ENCODE results near the gene PAX1. TPM values are rescaled to one million over a fixed set of nuclear protein-coding genes. Genes with fewer than 3 reads are reported as not detected.

PAX1 gene
- total RNA-seq, 1 experiment from 2014 or later, result not detected

DNA sequence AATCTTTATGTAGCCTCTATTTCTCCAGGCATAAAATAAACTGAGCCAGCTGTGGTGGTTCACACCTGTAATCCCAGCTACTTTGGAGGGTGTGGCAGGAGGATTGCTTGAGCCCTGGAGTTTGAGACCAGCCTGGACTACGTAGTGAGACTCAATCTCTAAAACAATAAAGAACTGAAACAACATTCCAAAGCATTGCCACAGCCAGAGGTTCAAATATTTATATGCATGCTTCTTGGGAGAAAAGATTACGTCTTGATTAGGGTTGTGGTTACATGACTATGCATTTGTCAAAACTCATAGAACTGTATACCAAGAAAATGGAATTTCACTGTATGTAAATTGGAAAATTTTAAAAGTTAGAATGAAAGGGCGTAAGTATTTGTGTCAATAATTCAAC lies 27.7 kb upstream of the PAX1 start:
- Histone ChIP-seq H4K20me1 (ENCODE audit: insufficient read depth, low read depth, low read length) (no peaks in the 10 kb centered on the region), H3K36me3 (ENCODE audit: insufficient read depth, low read length) (no peaks in the 10 kb centered on the region), H3K4me3 (ENCODE audit: low read length) (no peak overlapping the region), H3K4me2 (ENCODE audit: low read depth, low read length, poor library complexity, severe bottlenecking) (no peak overlapping the region), H3K9me3 (ENCODE audit: low read length) (no peaks in the 10 kb centered on the region), H3K27me3 (ENCODE audit: low read length) (no peaks in the 10 kb centered on the region), H3K79me2 (ENCODE audit: low read length) (no peaks in the 10 kb centered on the region), H2AFZ (ENCODE audit: low read length) (no peak overlapping the region), H3K4me1 (ENCODE audit: low read length) (peaks cover 2% of the 10 kb centered on the region; the same call in 1 of the 2 replicates), H3K27ac (ENCODE audit: low read length) (no peak overlapping the region), H3K9ac (ENCODE audit: low read length) (no peak overlapping the region), H3K9me2 (replicated peaks; ENCODE audit: insufficient read depth, low read length) (no peaks in the 10 kb centered on the region)
- no peak for DNase-seq

DNA sequence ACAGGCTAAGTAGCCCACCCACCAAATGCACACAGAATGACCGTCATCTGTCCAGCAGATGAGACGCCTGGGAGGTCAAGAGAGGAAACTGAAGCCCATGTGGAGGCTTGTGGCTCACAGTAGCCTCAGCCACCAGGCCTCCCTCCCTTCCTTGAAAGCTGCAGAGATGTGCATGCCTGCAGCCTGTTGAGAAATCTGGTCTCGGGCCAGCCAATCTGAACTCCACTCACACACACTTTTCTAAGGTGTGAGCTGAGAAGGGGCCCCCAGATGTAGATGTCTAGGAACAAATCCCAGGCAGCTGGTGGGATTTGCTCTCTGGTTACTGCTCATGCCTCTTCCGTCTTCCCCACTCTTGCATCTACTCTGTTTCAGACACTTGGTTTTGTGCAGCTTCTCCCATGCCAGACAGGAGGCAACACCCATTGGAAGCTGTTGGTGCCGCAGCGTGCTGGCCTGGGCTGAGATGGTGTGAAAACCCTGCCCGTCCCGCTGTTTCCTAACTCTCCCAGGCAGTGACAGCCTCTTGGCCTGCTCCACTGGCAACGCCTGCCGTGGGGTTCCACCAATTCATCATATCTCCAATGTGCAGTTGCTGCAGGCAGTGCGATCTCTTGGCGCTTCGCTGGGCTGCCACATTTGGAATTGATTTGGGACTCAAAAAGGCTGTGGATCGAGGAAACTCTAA lies 24.1 kb upstream of the PAX1 start:
- Histone ChIP-seq H3K9me3 (ENCODE audit: low read length) (no peaks in the 10 kb centered on the region), H3K9me2 (replicated peaks; ENCODE audit: insufficient read depth, low read length) (no peaks in the 10 kb centered on the region), H3K79me2 (ENCODE audit: low read length) (no peaks in the 10 kb centered on the region), H3K4me3 (ENCODE audit: low read length) (no peak overlapping the region), H4K20me1 (ENCODE audit: insufficient read depth, low read depth, low read length) (no peaks in the 10 kb centered on the region), H3K27me3 (ENCODE audit: low read length) (no peaks in the 10 kb centered on the region), H3K4me2 (ENCODE audit: low read depth, low read length, poor library complexity, severe bottlenecking) (no peak overlapping the region), H3K27ac (ENCODE audit: low read length) (no peak overlapping the region), H3K4me1 (ENCODE audit: low read length) (no peaks in the 10 kb centered on the region), H3K36me3 (ENCODE audit: insufficient read depth, low read length) (no peaks in the 10 kb centered on the region), H3K9ac (ENCODE audit: low read length) (no peak overlapping the region), H2AFZ (ENCODE audit: low read length) (no peak overlapping the region)
- DNase-seq, result no peak

DNA sequence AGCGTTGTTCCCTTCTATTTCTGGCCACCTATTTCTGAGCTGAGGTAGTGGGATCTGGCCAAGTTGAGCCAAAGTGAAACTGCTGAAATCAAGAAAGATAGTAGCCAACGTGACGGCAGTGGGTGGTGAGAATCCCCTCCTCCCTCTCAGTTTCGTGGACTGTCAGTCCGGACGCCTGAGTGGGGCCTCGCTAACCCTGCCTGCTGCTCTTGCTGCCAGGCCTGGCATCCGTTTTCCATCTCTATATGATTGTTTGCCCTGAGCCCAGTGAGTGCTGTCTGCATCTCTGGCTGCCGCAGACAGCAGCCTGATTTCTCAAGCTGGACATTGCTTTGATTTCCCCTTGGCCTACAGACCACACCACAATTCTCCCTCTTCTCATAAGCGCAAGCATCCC lies 23.5 kb upstream of the PAX1 start:
- no peak overlapping the region for H3K4me2 ChIP-seq (ENCODE audit: low read depth, low read length, poor library complexity, severe bottlenecking)
- DNase-seq, result no peak

DNA sequence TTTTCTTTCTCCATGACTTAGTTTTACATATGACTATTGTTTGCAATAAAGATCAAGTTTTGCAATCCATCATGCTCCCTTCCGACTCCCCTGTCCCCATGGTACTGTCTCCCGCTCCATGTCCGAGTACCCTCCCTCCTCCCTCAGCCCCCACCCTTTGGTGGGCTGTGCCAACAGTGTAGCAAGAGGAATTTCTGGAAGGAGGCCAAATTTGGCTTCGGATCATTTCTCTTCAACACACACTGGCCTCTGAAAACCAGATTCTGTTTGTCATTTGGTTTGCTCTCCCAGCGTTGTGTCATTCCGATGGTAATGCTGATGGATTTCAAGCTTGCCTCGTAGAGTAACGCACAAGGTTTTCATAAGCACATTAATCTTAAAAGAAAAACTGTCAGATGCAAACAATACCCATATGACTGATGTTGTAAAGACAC lies 22.9 kb upstream of the PAX1 start:
- no peak for DNase-seq
- H3K9me2 ChIP-seq (replicated peaks; ENCODE audit: insufficient read depth, low read length), result no peaks in the 10 kb centered on the region

More for the DNA sequence above, 23.5 kb upstream of the PAX1 start:
- H3K4me3 ChIP-seq (ENCODE audit: low read length), result no peak overlapping the region
- H3K79me2 ChIP-seq (ENCODE audit: low read length), result no peaks in the 10 kb centered on the region
- H3K9me2 ChIP-seq (replicated peaks; ENCODE audit: insufficient read depth, low read length), result no peaks in the 10 kb centered on the region
- H3K36me3 ChIP-seq (ENCODE audit: insufficient read depth, low read length), result no peaks in the 10 kb centered on the region
- no peak overlapping the region for H3K27ac ChIP-seq (ENCODE audit: low read length)
- H3K9me3 ChIP-seq (ENCODE audit: low read length), result no peaks in the 10 kb centered on the region
- no peak overlapping the region for H2AFZ ChIP-seq (ENCODE audit: low read length)
- H3K27me3 ChIP-seq (ENCODE audit: low read length), result no peaks in the 10 kb centered on the region
- H3K4me1 ChIP-seq (ENCODE audit: low read length), result no peaks in the 10 kb centered on the region
- H4K20me1 ChIP-seq (ENCODE audit: insufficient read depth, low read depth, low read length), result no peaks in the 10 kb centered on the region
- H3K9ac ChIP-seq (ENCODE audit: low read length), result no peak overlapping the region

DNA sequence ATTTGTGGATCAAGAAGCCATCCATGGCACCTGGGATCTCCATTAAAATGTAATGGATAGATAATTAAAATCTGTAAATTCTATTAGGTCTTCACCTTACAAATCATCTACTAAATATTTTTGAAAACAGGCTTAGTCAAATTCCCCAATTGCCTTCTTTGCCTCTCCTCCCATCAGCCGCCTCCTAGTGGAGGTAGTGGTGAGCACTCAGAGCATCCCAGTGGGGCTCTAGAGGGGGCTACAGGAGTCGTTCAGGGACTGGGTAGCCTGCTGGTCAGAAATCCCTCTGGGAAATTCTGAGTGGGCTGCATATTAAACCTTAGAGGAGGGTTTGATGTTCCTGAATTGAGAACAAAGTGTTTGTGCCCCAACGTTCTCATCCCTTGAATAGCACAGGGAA lies 20.8 kb upstream of the PAX1 start:
- no peak overlapping the region for H2AFZ ChIP-seq (ENCODE audit: low read length)
- H3K27me3 ChIP-seq (ENCODE audit: low read length), result no peaks in the 10 kb centered on the region
- no peak overlapping the region for H3K9ac ChIP-seq (ENCODE audit: low read length)
- H3K9me3 ChIP-seq (ENCODE audit: low read length), result no peaks in the 10 kb centered on the region
- H3K9me2 ChIP-seq (replicated peaks; ENCODE audit: insufficient read depth, low read length), result no peaks in the 10 kb centered on the region
- H3K36me3 ChIP-seq (ENCODE audit: insufficient read depth, low read length), result no peaks in the 10 kb centered on the region
- no peaks in the 10 kb centered on the region for H4K20me1 ChIP-seq (ENCODE audit: insufficient read depth, low read depth, low read length)
- no peak overlapping the region for H3K27ac ChIP-seq (ENCODE audit: low read length)
- H3K4me3 ChIP-seq (ENCODE audit: low read length), result no peak overlapping the region
- no peaks in the 10 kb centered on the region for H3K79me2 ChIP-seq (ENCODE audit: low read length)
- no peak overlapping the region for H3K4me2 ChIP-seq (ENCODE audit: low read depth, low read length, poor library complexity, severe bottlenecking)
- peak; percentile 56 for DNase-seq
- H3K4me1 ChIP-seq (ENCODE audit: low read length), result peaks cover 17% of the 10 kb centered on the region

More for the DNA sequence above, 22.9 kb upstream of the PAX1 start:
- no peaks in the 10 kb centered on the region for H3K36me3 ChIP-seq (ENCODE audit: insufficient read depth, low read length)
- H3K27me3 ChIP-seq (ENCODE audit: low read length), result no peaks in the 10 kb centered on the region
- H3K9me3 ChIP-seq (ENCODE audit: low read length), result no peaks in the 10 kb centered on the region
- H3K27ac ChIP-seq (ENCODE audit: low read length), result no peak overlapping the region
- no peaks in the 10 kb centered on the region for H3K4me1 ChIP-seq (ENCODE audit: low read length)
- no peaks in the 10 kb centered on the region for H4K20me1 ChIP-seq (ENCODE audit: insufficient read depth, low read depth, low read length)
- no peak overlapping the region for H2AFZ ChIP-seq (ENCODE audit: low read length)
- H3K4me3 ChIP-seq (ENCODE audit: low read length), result no peak overlapping the region
- H3K9ac ChIP-seq (ENCODE audit: low read length), result no peak overlapping the region
- no peaks in the 10 kb centered on the region for H3K79me2 ChIP-seq (ENCODE audit: low read length)
- no peak overlapping the region for H3K4me2 ChIP-seq (ENCODE audit: low read depth, low read length, poor library complexity, severe bottlenecking)

DNA sequence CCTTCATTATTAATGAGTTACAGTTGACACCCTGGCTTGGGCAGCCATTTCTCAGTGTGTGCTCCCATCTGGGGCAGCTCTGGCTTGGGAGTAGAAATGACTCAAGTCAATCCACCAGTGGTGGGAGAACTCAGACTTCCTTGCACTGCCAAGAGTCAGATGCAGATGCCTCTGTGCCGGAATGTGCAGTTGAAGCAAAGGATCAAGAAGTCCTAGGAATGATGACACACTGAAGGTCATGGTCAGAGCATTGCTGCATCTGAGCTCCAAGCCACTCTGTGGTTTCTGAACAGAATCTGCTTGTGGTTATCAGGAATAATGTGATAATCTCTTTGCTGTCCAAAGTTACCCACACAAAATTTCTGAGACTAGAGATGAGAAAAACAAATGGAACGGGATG lies 19.5 kb upstream of the PAX1 start:
- H4K20me1 ChIP-seq (ENCODE audit: insufficient read depth, low read depth, low read length), result no peaks in the 10 kb centered on the region
- H3K4me1 ChIP-seq (ENCODE audit: low read length), result peaks cover 26% of the 10 kb centered on the region
- no peaks in the 10 kb centered on the region for H3K27me3 ChIP-seq (ENCODE audit: low read length)
- H3K4me2 ChIP-seq (ENCODE audit: low read depth, low read length, poor library complexity, severe bottlenecking), result no peak overlapping the region
- H3K36me3 ChIP-seq (ENCODE audit: insufficient read depth, low read length), result no peaks in the 10 kb centered on the region
- no peak overlapping the region for H3K4me3 ChIP-seq (ENCODE audit: low read length)
- DNase-seq, result no peak
- no peaks in the 10 kb centered on the region for H3K9me2 ChIP-seq (replicated peaks; ENCODE audit: insufficient read depth, low read length)
- H3K9ac ChIP-seq (ENCODE audit: low read length), result no peak overlapping the region
- H3K9me3 ChIP-seq (ENCODE audit: low read length), result no peaks in the 10 kb centered on the region
- H3K79me2 ChIP-seq (ENCODE audit: low read length), result no peaks in the 10 kb centered on the region
- H3K27ac ChIP-seq (ENCODE audit: low read length), result no peak overlapping the region
- H2AFZ ChIP-seq (ENCODE audit: low read length), result no peak overlapping the region

DNA sequence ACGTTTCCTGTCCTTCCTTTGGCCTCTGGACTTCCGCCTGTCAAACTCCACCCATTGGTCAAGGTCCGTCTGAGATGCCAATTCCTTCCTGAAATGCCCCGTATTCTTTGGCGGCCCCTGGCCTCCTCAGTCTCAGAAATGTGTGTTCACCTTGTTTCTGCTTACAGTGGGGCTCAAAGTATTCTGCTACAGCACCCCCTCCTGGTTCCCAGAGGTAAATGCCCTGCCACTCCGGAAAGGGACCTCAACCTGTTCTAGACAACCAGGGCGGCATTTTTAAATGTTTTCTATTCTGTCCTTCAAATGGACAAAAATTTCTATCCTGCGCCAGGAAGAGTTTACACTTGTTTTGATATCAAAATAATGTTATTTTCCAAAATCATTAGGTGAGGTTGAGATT lies 12.1 kb upstream of the PAX1 start:
- no peaks in the 10 kb centered on the region for H3K79me2 ChIP-seq (ENCODE audit: low read length)
- H3K27me3 ChIP-seq (ENCODE audit: low read length), result peaks cover 3% of the 10 kb centered on the region; the same call in 1 of the 2 replicates
- no peaks in the 10 kb centered on the region for H3K9me3 ChIP-seq (ENCODE audit: low read length)
- no peak overlapping the region for H3K4me3 ChIP-seq (ENCODE audit: low read length)
- no peak overlapping the region for H3K27ac ChIP-seq (ENCODE audit: low read length)
- H3K4me2 ChIP-seq (ENCODE audit: low read depth, low read length, poor library complexity, severe bottlenecking), result peak overlapping the region; percentile 25
- H3K9ac ChIP-seq (ENCODE audit: low read length), result 0 out of 2 replicates have a peak overlapping the region, but pooled peaks have one; percentile 22
- H2AFZ ChIP-seq (ENCODE audit: low read length), result peak overlapping the region; percentile 41; the same call in 1 of the 2 replicates
- H3K36me3 ChIP-seq (ENCODE audit: insufficient read depth, low read length), result no peaks in the 10 kb centered on the region
- no peaks in the 10 kb centered on the region for H3K9me2 ChIP-seq (replicated peaks; ENCODE audit: insufficient read depth, low read length)
- H4K20me1 ChIP-seq (ENCODE audit: insufficient read depth, low read depth, low read length), result no peaks in the 10 kb centered on the region
- peak; percentile 92 for DNase-seq
- peaks cover 39% of the 10 kb centered on the region for H3K4me1 ChIP-seq (ENCODE audit: low read length)

DNA sequence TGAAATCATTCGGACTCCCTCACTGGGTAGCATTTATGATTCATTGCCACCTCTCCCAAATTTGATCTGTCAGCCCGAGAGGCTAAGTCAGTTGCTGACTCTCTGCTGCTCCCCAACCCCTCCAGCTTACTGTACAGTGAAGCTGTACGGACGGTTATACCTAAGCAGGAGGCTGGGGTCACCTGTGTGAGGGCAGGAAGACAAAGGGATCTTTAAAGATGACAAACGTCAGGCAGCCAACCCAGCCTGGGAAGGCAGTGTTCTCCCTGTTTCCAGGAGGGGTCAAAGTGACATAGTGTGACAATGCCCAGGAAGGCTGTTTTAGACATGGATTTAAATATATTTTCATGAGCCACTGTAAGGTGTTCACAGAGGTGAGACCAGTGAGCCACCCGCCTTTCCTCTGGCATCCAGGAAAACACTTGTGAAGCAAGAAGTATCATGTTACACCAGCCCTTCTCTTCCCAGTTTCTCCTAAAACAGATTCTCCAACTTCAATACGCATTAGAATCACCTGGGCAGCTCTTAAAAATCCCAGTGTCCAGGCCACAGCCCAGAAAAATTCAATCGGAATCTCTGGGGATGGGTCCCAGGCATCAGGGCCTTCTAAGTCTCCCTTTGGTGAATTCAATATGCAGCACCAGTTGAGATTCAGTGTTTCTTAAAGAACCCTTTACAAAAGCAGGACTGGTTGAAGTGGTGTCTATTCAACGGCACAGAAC lies 6.8 kb upstream of the PAX1 start:
- Histone ChIP-seq H3K27ac (ENCODE audit: low read length) (no peak overlapping the region), H3K36me3 (ENCODE audit: insufficient read depth, low read length) (no peaks in the 10 kb centered on the region), H3K9me3 (ENCODE audit: low read length) (no peaks in the 10 kb centered on the region), H3K9me2 (replicated peaks; ENCODE audit: insufficient read depth, low read length) (no peaks in the 10 kb centered on the region), H2AFZ (ENCODE audit: low read length) (no peak overlapping the region), H3K4me3 (ENCODE audit: low read length) (no peak overlapping the region), H3K27me3 (ENCODE audit: low read length) (peaks cover 3% of the 10 kb centered on the region; the same call in 1 of the 2 replicates), H3K4me2 (ENCODE audit: low read depth, low read length, poor library complexity, severe bottlenecking) (no peak overlapping the region), H3K9ac (ENCODE audit: low read length) (no peak overlapping the region), H3K79me2 (ENCODE audit: low read length) (no peaks in the 10 kb centered on the region), H3K4me1 (ENCODE audit: low read length) (peaks cover 11% of the 10 kb centered on the region), H4K20me1 (ENCODE audit: insufficient read depth, low read depth, low read length) (no peaks in the 10 kb centered on the region)
- no peak for DNase-seq
